Endodermal cell (in vitro differentiated cells): ENCODE data around the gene NCR3LG1. TPM values are rescaled to one million over a fixed set of nuclear protein-coding genes. Genes with fewer than 3 reads are reported as not detected.
A peak's percentile ranks its signal among the peaks of the same experiment; 100 is the strongest.

Source experiments
- DNase-seq: peaks from one replicate; pipeline ENCODE4 v3.0.0-alpha.2; 2017
- H3K27ac ChIP-seq: 2 replicates; pipeline ENCODE4 v1.5.1; 2013; ENCODE audit warnings: mild to moderate bottlenecking, low read depth, low read length, moderate library complexity
- H3K27me3 ChIP-seq: 2 replicates; pipeline ENCODE4 v1.6.1; 2013; ENCODE audit warnings: mild to moderate bottlenecking, low read length, moderate library complexity; ENCODE audit not compliant: insufficient read depth, control insufficient read depth, poor library complexity, severe bottlenecking
- H3K36me3 ChIP-seq: 2 replicates; pipeline ENCODE4 v1.7.0; 2013; ENCODE audit warnings: mild to moderate bottlenecking, low read length, moderate library complexity; ENCODE audit not compliant: control insufficient read depth, insufficient read depth
- H3K4me1 ChIP-seq: one replicate; pipeline ENCODE4 v1.7.0; 2013; ENCODE audit warnings: low read length; ENCODE audit not compliant: control insufficient read depth, insufficient read depth
- H3K4me3 ChIP-seq: 2 replicates; pipeline ENCODE4 v1.5.1; 2013; ENCODE audit warnings: mild to moderate bottlenecking, low read length, moderate library complexity
- H3K9ac ChIP-seq: 2 replicates; pipeline ENCODE4 v1.6.1; 2013; ENCODE audit warnings: mild to moderate bottlenecking, low read length, moderate library complexity; ENCODE audit not compliant: poor library complexity, severe bottlenecking; ENCODE audit errors: extremely low read depth
- H3K9me3 ChIP-seq: 2 replicates; pipeline ENCODE4 v1.6.1; 2013; ENCODE audit warnings: mild to moderate bottlenecking, low read length, moderate library complexity; ENCODE audit not compliant: control insufficient read depth
- H3K27ac Mint-ChIP-seq: 2 replicates; pipeline ENCODE4 v1.8.0; 2020; ENCODE audit warnings: mixed read lengths
- H3K27me3 Mint-ChIP-seq: 2 replicates; pipeline ENCODE4 v1.8.0; 2021; ENCODE audit warnings: mild to moderate bottlenecking, mixed read lengths; ENCODE audit not compliant: insufficient read depth
- H3K36me3 Mint-ChIP-seq: 2 replicates; pipeline ENCODE4 v1.8.0; 2020; ENCODE audit warnings: low read depth, mixed read lengths
- H3K4me1 Mint-ChIP-seq: 2 replicates; pipeline ENCODE4 v1.8.0; 2020; ENCODE audit warnings: mixed read lengths
- H3K4me3 Mint-ChIP-seq: 2 replicates; pipeline ENCODE4 v1.8.0; 2020; ENCODE audit warnings: mild to moderate bottlenecking, moderate library complexity, mixed read lengths
- H3K9me3 Mint-ChIP-seq: 2 replicates; pipeline ENCODE4 v1.8.0; 2020; ENCODE audit warnings: mild to moderate bottlenecking, mixed read lengths
- CTCF ChIP-seq: fragments of 200-600 bp; sonication (generic); conservative IDR thresholded peaks from 2 replicates; pipeline ENCODE4 v1.5.0; 2021; ENCODE audit warnings: antibody characterized with exemption, mild to moderate bottlenecking
- WGBS, 2 experiments: methylation state at CpG; one replicate each; pipeline versions ENCODE4 v1.1.5 to v1.1.7; 2013; ENCODE audit warnings: missing lambda C conversion rate in 2 of 2, mixed read lengths in 1 of 2; ENCODE audit not compliant: insufficient coverage in 1 of 2, insufficient read length in 1 of 2; 5-methylcytosine and 5-hydroxymethylcytosine counted together
- long read RNA-seq, 4 experiments: library from polyadenylated mRNA in 2 of 4; library from RNA in 1 of 4; library from capped mRNA in 1 of 4; stranded (forward) in 3 of 4; unstranded in 1 of 4; transcript quantifications; one replicate each; pipeline ENCODE4 v2.0.0, GENCODE V29; 2020 to 2021; ENCODE audit warnings: inconsistent platforms in 1 of 4
- polyA plus RNA-seq, 2 experiments: library from polyadenylated mRNA; stranded (reverse); fragments of 50-300 nt; gene quantifications; one replicate each; pipeline ENCODE4 v1.2.3, GENCODE V29; 2013
- total RNA-seq, 2 donors: library from RNA; stranded (reverse); fragmentation: NEBNext Ultra II Directional in 1 of 2; extraction: Animal tissue kit (Norgen Biotek cat#: 25700) in 1 of 2; gene quantifications; 2 replicates in 1 of 2; 3 replicates in 1 of 2; pipeline ENCODE4 v1.2.1, GENCODE V29; 2021

The NCR3LG1 gene
- under 1 TPM; 0.31 to 0.62 TPM for total RNA-seq
- 3.0 TPM for polyA plus RNA-seq (2013, experiment 1 of 2)
- polyA plus RNA-seq (2013, experiment 2 of 2) = 3.0 TPM
- long read RNA-seq, experiment 1 = 0 reads
- long read RNA-seq, experiment 2 = 0 reads
- long read RNA-seq, experiment 3, partial matches to known transcripts = 0 of 1 reads
- long read RNA-seq, experiment 3, other reads (novel, unspliced or antisense) = 1 of 1 reads
- long read RNA-seq, experiment 4 = 0 reads

- Histone ChIP-seq H3K9me3 (peaks cover 12% of the 10 kb centered on the region), H3K4me1 (peaks cover 3% of the 10 kb centered on the region), H3K9ac (no peak within 1 kb of the TSS), H3K27me3 (peaks cover 63% of the 10 kb centered on the region), H3K4me3 (peak within 1 kb of the TSS; percentile 81), H3K27ac (no peak within 1 kb of the TSS), H3K36me3 (no peaks in the 10 kb centered on the region)
- Mint-ChIP-seq H3K4me3 (peak within 1 kb of the TSS; percentile 62), H3K9me3 (peaks cover 16% of the 10 kb centered on the region), H3K36me3 (no peaks in the 10 kb centered on the region), H3K4me1 (peaks cover 10% of the 10 kb centered on the region), H3K27ac (no peak within 1 kb of the TSS), H3K27me3 (peaks cover 77% of the 10 kb centered on the region)
- DNase-seq = peak; percentile 78
- WGBS, 2 experiments = 2% methylated on average over 16 to 61 of the region's 61 CpGs
- no peak for TF ChIP-seq CTCF
These were observed at the start of gene NCR3LG1 for GRCh38 chr11:17351510-17352176. TSS of gene NCR3LG1 (plus strand) at chr11:17351800. CDS start at chr11:17351970, 170 bp downstream.

GRCh38 chr11:17313349-17314231 is 38.0 kb upstream of the NCR3LG1 start:
- H3K36me3 Mint-ChIP-seq = peaks cover 9% of the 10 kb centered on the region
- H3K27ac Mint-ChIP-seq = no peak overlapping the region
- no peaks in the 10 kb centered on the region for H3K4me1 Mint-ChIP-seq
- H3K4me3 Mint-ChIP-seq = no peak overlapping the region
- Histone ChIP-seq H3K9ac (no peak overlapping the region), H3K9me3 (no peaks in the 10 kb centered on the region), H3K27me3 (no peaks in the 10 kb centered on the region), H3K4me3 (no peak overlapping the region), H3K36me3 (peaks cover 22% of the 10 kb centered on the region), H3K4me1 (no peaks in the 10 kb centered on the region), H3K27ac (no peak overlapping the region)
- H3K27me3 Mint-ChIP-seq = no peaks in the 10 kb centered on the region
- no peak for TF ChIP-seq CTCF
- no peaks in the 10 kb centered on the region for H3K9me3 Mint-ChIP-seq
- no peak for DNase-seq
- WGBS, 2 experiments = 90 to 91% methylated on average over 5 to 8 of the region's 8 CpGs

- Mint-ChIP-seq H3K4me3 (no peak overlapping the region), H3K4me1 (no peaks in the 10 kb centered on the region), H3K9me3 (no peaks in the 10 kb centered on the region), H3K27me3 (no peaks in the 10 kb centered on the region), H3K36me3 (peaks cover 9% of the 10 kb centered on the region), H3K27ac (no peak overlapping the region)
- H3K36me3 ChIP-seq = peaks cover 22% of the 10 kb centered on the region
- no peak overlapping the region for H3K27ac ChIP-seq
- H3K27me3 ChIP-seq = no peaks in the 10 kb centered on the region
- no peak for DNase-seq
- H3K9me3 ChIP-seq = no peaks in the 10 kb centered on the region
- no peak overlapping the region for H3K4me3 ChIP-seq
- 85 to 86% methylated on average over 1 of the region's 1 CpG for WGBS, 2 experiments
- no peak for TF ChIP-seq CTCF
- H3K9ac ChIP-seq = no peak overlapping the region
- no peaks in the 10 kb centered on the region for H3K4me1 ChIP-seq
These were observed 37.4 kb upstream of the NCR3LG1 start for GRCh38 chr11:17314232-17314547.
